Activated naive CD8-positive, alpha-beta T cell (primary cell): ENCODE measurements around the gene SIAH1.
A peak's percentile ranks its signal among the peaks of the same experiment; 100 is the strongest.
"Not testable (repeated sequence)": the region's sequence is repeated elsewhere in the genome, so short reads cannot be mapped to it uniquely, and the experiment has no call there.

Source experiments
- H3K27ac Mint-ChIP-seq: one replicate; pipeline ENCODE4 v1.8.0; 2021; ENCODE audit warnings: mixed read lengths
- H3K27me3 Mint-ChIP-seq: one replicate; pipeline ENCODE4 v1.8.0; 2021; ENCODE audit warnings: mixed read lengths
- H3K36me3 Mint-ChIP-seq: one replicate; pipeline ENCODE4 v1.8.0; 2021; ENCODE audit warnings: mixed read lengths
- H3K4me1 Mint-ChIP-seq: one replicate; pipeline ENCODE4 v1.8.0; 2021; ENCODE audit warnings: low read depth, mixed read lengths
- H3K4me3 Mint-ChIP-seq: one replicate; pipeline ENCODE4 v1.8.0; 2021; ENCODE audit warnings: mild to moderate bottlenecking, mixed read lengths
- H3K9me3 Mint-ChIP-seq: one replicate; pipeline ENCODE4 v1.8.0; 2021; ENCODE audit warnings: low read depth, mixed read lengths

SIAH1 gene

GRCh38 chr16:48378836-48379235, 6.4 kb downstream of the SIAH1 start:
- H3K9me3 Mint-ChIP-seq, result no peaks in the 10 kb centered on the region
- H3K27ac Mint-ChIP-seq, result peak overlapping the region; percentile 61
- no peaks in the 10 kb centered on the region for H3K27me3 Mint-ChIP-seq
- peak overlapping the region; percentile 34 for H3K4me3 Mint-ChIP-seq
- H3K36me3 Mint-ChIP-seq, result no peaks in the 10 kb centered on the region
- H3K4me1 Mint-ChIP-seq, result peaks cover 54% of the 10 kb centered on the region

GRCh38 chr16:48378276-48378675, 6.9 kb downstream of the SIAH1 start:
- H3K4me1 Mint-ChIP-seq, result peaks cover 48% of the 10 kb centered on the region
- H3K27ac Mint-ChIP-seq, result peak overlapping the region; percentile 61
- H3K36me3 Mint-ChIP-seq, result no peaks in the 10 kb centered on the region
- H3K27me3 Mint-ChIP-seq, result no peaks in the 10 kb centered on the region
- peak overlapping the region; percentile 34 for H3K4me3 Mint-ChIP-seq
- no peaks in the 10 kb centered on the region for H3K9me3 Mint-ChIP-seq

- not testable (repeated sequence) for H3K4me3 Mint-ChIP-seq, H3K27me3 Mint-ChIP-seq, H3K9me3 Mint-ChIP-seq, H3K36me3 Mint-ChIP-seq, H3K27ac Mint-ChIP-seq
- peaks cover 44% of the 10 kb centered on the region for H3K4me1 Mint-ChIP-seq
These were observed 7.9 kb downstream of the SIAH1 start for GRCh38 chr16:48377301-48377700.

GRCh38 chr16:48374255-48374654, 11.0 kb downstream of the SIAH1 start:
- Mint-ChIP-seq H3K27me3 (no peaks in the 10 kb centered on the region), H3K4me3 (no peak overlapping the region), H3K36me3 (no peaks in the 10 kb centered on the region), H3K9me3 (no peaks in the 10 kb centered on the region), H3K4me1 (peaks cover 36% of the 10 kb centered on the region), H3K27ac (no peak overlapping the region)

GRCh38 chr16:48373258-48374029, 11.8 kb downstream of the SIAH1 start:
- Mint-ChIP-seq H3K36me3 (no peaks in the 10 kb centered on the region), H3K9me3 (no peaks in the 10 kb centered on the region), H3K27ac (no peak overlapping the region), H3K4me1 (peaks cover 33% of the 10 kb centered on the region), H3K4me3 (no peak overlapping the region), H3K27me3 (no peaks in the 10 kb centered on the region)

- H3K4me3 Mint-ChIP-seq, result no peak overlapping the region
These were observed 12.5 kb downstream of the SIAH1 start for GRCh38 chr16:48372744-48373143.

GRCh38 chr16:48371393-48371780, 13.8 kb downstream of the SIAH1 start:
- peaks cover 37% of the 10 kb centered on the region for H3K4me1 Mint-ChIP-seq
- no peaks in the 10 kb centered on the region for H3K27me3 Mint-ChIP-seq
- no peaks in the 10 kb centered on the region for H3K9me3 Mint-ChIP-seq
- no peak overlapping the region for H3K4me3 Mint-ChIP-seq
- no peaks in the 10 kb centered on the region for H3K36me3 Mint-ChIP-seq
- no peak overlapping the region for H3K27ac Mint-ChIP-seq

More at GRCh38 chr16:48372744-48373143, 12.5 kb downstream of the SIAH1 start:
- Mint-ChIP-seq H3K27me3 (no peaks in the 10 kb centered on the region), H3K36me3 (no peaks in the 10 kb centered on the region), H3K4me1 (peaks cover 30% of the 10 kb centered on the region), H3K27ac (no peak overlapping the region), H3K9me3 (no peaks in the 10 kb centered on the region)

- H3K4me3 Mint-ChIP-seq, H3K27ac Mint-ChIP-seq, H3K36me3 Mint-ChIP-seq: not testable (repeated sequence)
These were observed 14.4 kb downstream of the SIAH1 start for GRCh38 chr16:48370668-48371392.

GRCh38 chr16:48370229-48370628, 15.0 kb downstream of the SIAH1 start:
- Mint-ChIP-seq H3K27ac (no peak overlapping the region), H3K27me3 (no peaks in the 10 kb centered on the region), H3K9me3 (no peaks in the 10 kb centered on the region), H3K36me3 (no peaks in the 10 kb centered on the region), H3K4me1 (peaks cover 46% of the 10 kb centered on the region), H3K4me3 (no peak overlapping the region)

More at GRCh38 chr16:48370668-48371392, 14.4 kb downstream of the SIAH1 start:
- not testable (repeated sequence) for H3K9me3 Mint-ChIP-seq, H3K27me3 Mint-ChIP-seq
- H3K4me1 Mint-ChIP-seq, result peaks cover 41% of the 10 kb centered on the region

- no peak overlapping the region for H3K4me3 Mint-ChIP-seq
- peaks cover 51% of the 10 kb centered on the region for H3K4me1 Mint-ChIP-seq
- no peaks in the 10 kb centered on the region for H3K36me3 Mint-ChIP-seq
- no peaks in the 10 kb centered on the region for H3K27me3 Mint-ChIP-seq
- no peaks in the 10 kb centered on the region for H3K9me3 Mint-ChIP-seq
- H3K27ac Mint-ChIP-seq, result no peak overlapping the region
These were observed 15.4 kb downstream of the SIAH1 start for GRCh38 chr16:48369765-48370164.

GRCh38 chr16:48367441-48368049, 17.7 kb downstream of the SIAH1 start:
- Mint-ChIP-seq H3K27me3 (no peaks in the 10 kb centered on the region), H3K4me1 (peaks cover 60% of the 10 kb centered on the region), H3K4me3 (peak overlapping the region; percentile 28), H3K36me3 (no peaks in the 10 kb centered on the region), H3K9me3 (no peaks in the 10 kb centered on the region), H3K27ac (peak overlapping the region; percentile 98)

- Mint-ChIP-seq H3K4me1 (peaks cover 55% of the 10 kb centered on the region), H3K4me3 (peak overlapping the region; percentile 97), H3K9me3 (no peaks in the 10 kb centered on the region), H3K27me3 (no peaks in the 10 kb centered on the region), H3K27ac (peak overlapping the region; percentile 98), H3K36me3 (no peaks in the 10 kb centered on the region)
These were observed 18.8 kb downstream of the SIAH1 start for GRCh38 chr16:48366165-48367093.

- no peaks in the 10 kb centered on the region for H3K36me3 Mint-ChIP-seq
- peak overlapping the region; percentile 97 for H3K4me3 Mint-ChIP-seq
- H3K9me3 Mint-ChIP-seq, result no peaks in the 10 kb centered on the region
- peaks cover 53% of the 10 kb centered on the region for H3K4me1 Mint-ChIP-seq
- peak overlapping the region; percentile 98 for H3K27ac Mint-ChIP-seq
- no peaks in the 10 kb centered on the region for H3K27me3 Mint-ChIP-seq
These were observed 19.5 kb downstream of the SIAH1 start for GRCh38 chr16:48365601-48366164.

- Mint-ChIP-seq H3K9me3 (no peaks in the 10 kb centered on the region), H3K4me3 (peak overlapping the region; percentile 80), H3K27ac (no peak overlapping the region), H3K36me3 (no peaks in the 10 kb centered on the region), H3K27me3 (no peaks in the 10 kb centered on the region), H3K4me1 (peaks cover 55% of the 10 kb centered on the region)
These were observed 20.1 kb downstream of the SIAH1 start for GRCh38 chr16:48365025-48365600.
